ENCODE data around the gene GRIPAP1. TPM values are rescaled to one million over a fixed set of nuclear protein-coding genes. Genes with fewer than 3 reads are reported as not detected.

The GRIPAP1 gene
- total and polyA plus RNA-seq, 2 donors (not counting 3 experiments of a cell fraction or from before 2014, with no cell fraction given) = 25.3 to 49.4 TPM

GRCh38 chrX:48948589-48948988 is 53.5 kb downstream of the GRIPAP1 start:
- H3K27ac ChIP-seq (ENCODE audit: insufficient read depth, low read depth, low read length) = no peak overlapping the region
- H2AFZ ChIP-seq (ENCODE audit: low read depth, low read length) = no peak overlapping the region
- FAIRE-seq = no peak
- TF ChIP-seq FOS (IDR thresholded peaks at IDR 0.05; ENCODE audit: borderline replicate concordance, insufficient read depth, low read length) = no peak
- TF ChIP-seq GATA2 (IDR thresholded peaks at IDR 0.05; ENCODE audit: insufficient read depth, insufficient read length, low read depth, low read length) = no peak
- no peak for TF ChIP-seq JUN (IDR thresholded peaks at IDR 0.05; ENCODE audit: borderline replicate concordance, insufficient read depth, insufficient read length, low read depth)
- no peak for TF ChIP-seq CTCF (IDR thresholded peaks at IDR 0.05; ENCODE audit: extremely low read depth in 1 of 2, insufficient read depth in 1 of 2, low read depth in 1 of 2, low read length in 2 of 2)
- TF ChIP-seq, protein P1, sequence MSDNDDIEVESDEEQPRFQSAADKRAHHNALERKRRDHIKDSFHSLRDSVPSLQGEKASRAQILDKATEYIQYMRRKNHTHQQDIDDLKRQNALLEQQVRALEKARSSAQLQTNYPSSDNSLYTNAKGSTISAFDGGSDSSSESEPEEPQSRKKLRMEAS (IDR thresholded peaks at IDR 0.05; ENCODE audit: insufficient read depth, insufficient read length) = no peak
- no peak for TF ChIP-seq EZH2 (IDR thresholded peaks at IDR 0.05; ENCODE audit: borderline replicate concordance, low read depth, low read length, severe bottlenecking)
- no peak for TF ChIP-seq MYC (IDR thresholded peaks at IDR 0.05; ENCODE audit: low read depth, low read length)
- TF ChIP-seq POLR2A (IDR thresholded peaks at IDR 0.05; ENCODE audit: low read depth, low read length) = no peak
- no peak for TF ChIP-seq POLR2AphosphoS5 (IDR thresholded peaks at IDR 0.05; ENCODE audit: insufficient read depth, low read depth, low read length)
- no TSS peak for BruUV-seq (replicated peaks)
- ChIA-PET POLR2A (no interaction called here), CTCF (no interaction called here)
- peaks cover 0 to 5% of the 10 kb centered on the region in 2 experiments for H3K36me3 ChIP-seq (ENCODE audit: control insufficient read depth in 2 of 2, extremely low read depth in 1 of 2, insufficient read depth in 2 of 2, low read length in 2 of 2)
- H3K9ac ChIP-seq (replicated peaks; ENCODE audit: extremely low read depth, insufficient read depth, low read length) = no peak overlapping the region
- H3K4me2 ChIP-seq (ENCODE audit: insufficient read depth, low read length) = no peak overlapping the region
- no peaks in the 10 kb centered on the region for H3K27me3 ChIP-seq (ENCODE audit: control insufficient read depth in 2 of 2, insufficient read depth in 2 of 2, low read length in 2 of 2)
- no peaks in the 10 kb centered on the region for H3K9me3 ChIP-seq (replicated peaks; ENCODE audit: control insufficient read depth, insufficient read depth, low read length)
- H3K4me3 ChIP-seq (replicated peaks in 1 of 3; ENCODE audit: insufficient read depth in 1 of 3, low read depth in 1 of 3, low read length in 3 of 3) = no peak overlapping the region
- peaks cover 44% of the 10 kb centered on the region for H3K79me2 ChIP-seq (ENCODE audit: control insufficient read depth, insufficient read depth, low read length)
- H3K9me1 ChIP-seq (replicated peaks; ENCODE audit: control insufficient read depth, extremely low read depth, insufficient read depth, low read length) = no peaks in the 10 kb centered on the region
- no peaks in the 10 kb centered on the region for H3K4me1 ChIP-seq (ENCODE audit: control insufficient read depth, extremely low read depth, insufficient read depth, low read length)
- no peaks in the 10 kb centered on the region for H4K20me1 ChIP-seq (replicated peaks; ENCODE audit: control insufficient read depth, extremely low read depth, insufficient read depth, low read length)
- dilution Hi-C loops (cut with MboI; ENCODE audit: extremely low pct_ligation_motif_present, low sequenced_read_pairs) = no loop called here
- DNase-seq (ENCODE audit: low read depth, low spot score) = no peak
- intact Hi-C loops (cut with micrococcal nuclease) = loop anchor here (5.0 kb wide), 1 partner anchor 301 kb away; no protein-coding TSS in a partner anchor

All from endothelial cell of umbilical vein (primary cell).